Peyer's patch (tissue), 4 donors: ENCODE results near the gene NDST1.

Experiments
- POLR2A ChIP-seq, 2 donors: fragments of 450-650 bp; IDR thresholded peaks; one replicate each; pipeline ENCODE4 v1.5.1; 2017; ENCODE audit warnings: antibody characterized with exemption in 2 of 2, mild to moderate bottlenecking in 2 of 2, moderate library complexity in 2 of 2
- TF ChIP-seq, protein P1 (sequence below), 6 experiments: fragments of 450-650 bp in 4 of 6; fragments of 200-600 bp in 2 of 6; sonication (generic) in 1 of 6; IDR thresholded peaks; one replicate each; pipeline ENCODE4 v1.5.1; 2017 to 2019; ENCODE audit warnings: antibody characterized with exemption in 6 of 6, mild to moderate bottlenecking in 3 of 6, moderate library complexity in 1 of 6

DNA sequence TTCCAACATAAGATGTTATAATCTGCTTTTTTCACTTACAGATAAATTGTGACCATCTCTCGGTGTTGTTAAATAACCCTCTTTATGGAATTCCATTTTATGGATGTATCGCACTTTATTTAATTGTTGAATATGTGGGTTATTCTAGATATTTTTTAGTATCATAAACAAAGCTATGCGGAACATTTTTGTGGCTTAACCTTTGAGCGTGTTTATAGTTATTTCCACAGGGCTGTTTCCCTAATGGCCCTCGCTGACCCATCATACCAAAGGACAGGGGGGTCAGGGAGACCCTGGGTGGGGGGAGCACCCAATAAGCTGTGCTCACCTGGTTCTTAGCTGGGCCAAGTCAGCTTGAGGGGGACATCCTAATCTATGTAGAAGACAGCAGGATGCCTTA is 65.3 kb downstream of the NDST1 start:
- TF ChIP-seq, protein P1, sequence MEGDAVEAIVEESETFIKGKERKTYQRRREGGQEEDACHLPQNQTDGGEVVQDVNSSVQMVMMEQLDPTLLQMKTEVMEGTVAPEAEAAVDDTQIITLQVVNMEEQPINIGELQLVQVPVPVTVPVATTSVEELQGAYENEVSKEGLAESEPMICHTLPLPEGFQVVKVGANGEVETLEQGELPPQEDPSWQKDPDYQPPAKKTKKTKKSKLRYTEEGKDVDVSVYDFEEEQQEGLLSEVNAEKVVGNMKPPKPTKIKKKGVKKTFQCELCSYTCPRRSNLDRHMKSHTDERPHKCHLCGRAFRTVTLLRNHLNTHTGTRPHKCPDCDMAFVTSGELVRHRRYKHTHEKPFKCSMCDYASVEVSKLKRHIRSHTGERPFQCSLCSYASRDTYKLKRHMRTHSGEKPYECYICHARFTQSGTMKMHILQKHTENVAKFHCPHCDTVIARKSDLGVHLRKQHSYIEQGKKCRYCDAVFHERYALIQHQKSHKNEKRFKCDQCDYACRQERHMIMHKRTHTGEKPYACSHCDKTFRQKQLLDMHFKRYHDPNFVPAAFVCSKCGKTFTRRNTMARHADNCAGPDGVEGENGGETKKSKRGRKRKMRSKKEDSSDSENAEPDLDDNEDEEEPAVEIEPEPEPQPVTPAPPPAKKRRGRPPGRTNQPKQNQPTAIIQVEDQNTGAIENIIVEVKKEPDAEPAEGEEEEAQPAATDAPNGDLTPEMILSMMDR (IDR thresholded peaks at IDR 0.05): no peak
- TF ChIP-seq POLR2A (IDR thresholded peaks at IDR 0.05): no peak
